Fibroblast of upper back skin (primary cell): ENCODE data around the gene GUK1.

Experiments
- DNase-seq: peaks from one replicate; pipeline ENCODE4 v3.0.0-alpha.2; 2013

GUK1 gene, protein sequence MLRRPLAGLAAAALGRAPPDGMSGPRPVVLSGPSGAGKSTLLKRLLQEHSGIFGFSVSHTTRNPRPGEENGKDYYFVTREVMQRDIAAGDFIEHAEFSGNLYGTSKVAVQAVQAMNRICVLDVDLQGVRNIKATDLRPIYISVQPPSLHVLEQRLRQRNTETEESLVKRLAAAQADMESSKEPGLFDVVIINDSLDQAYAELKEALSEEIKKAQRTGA

DNA sequence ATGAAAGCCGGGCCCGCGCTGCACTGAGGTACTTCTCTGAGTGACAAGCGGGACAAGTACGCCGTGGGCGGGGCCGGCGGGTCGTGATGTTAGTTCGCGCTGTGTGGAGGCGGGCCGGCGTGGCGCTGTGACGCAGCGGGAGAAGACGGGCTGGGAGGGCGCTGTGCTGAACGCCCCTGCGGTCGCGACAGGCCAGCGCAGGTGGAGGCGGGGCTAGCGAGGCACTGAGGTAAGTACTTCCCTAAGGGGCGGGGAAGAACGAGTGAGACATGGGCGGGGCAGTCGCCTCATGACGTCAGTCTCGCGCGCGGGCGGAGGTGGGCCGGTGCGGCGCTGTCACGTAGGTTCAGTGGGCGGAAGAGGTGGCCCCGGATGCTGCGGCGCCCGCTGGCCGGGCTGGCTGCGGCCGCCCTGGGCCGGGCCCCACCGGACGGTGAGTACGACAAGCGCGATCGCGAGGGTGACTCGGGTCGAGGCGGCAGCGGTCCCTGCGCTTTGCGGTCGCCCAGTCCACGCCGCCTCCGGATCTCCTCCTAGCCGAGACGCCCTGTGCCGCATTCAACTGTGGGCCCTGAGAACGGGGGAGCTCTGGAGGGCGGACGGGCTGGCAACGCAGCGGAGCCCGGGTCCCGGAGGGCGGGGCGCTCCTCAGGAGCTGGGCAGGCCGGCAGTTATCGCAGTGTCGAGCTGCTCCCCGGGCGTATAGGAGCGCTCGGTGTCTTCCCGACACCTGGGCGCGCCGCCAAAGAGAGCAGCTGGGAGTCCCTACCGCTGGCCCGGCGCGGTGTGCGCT is at the start of gene GUK1:
Gene GUK1, plus strand, starts transcription at position 349 of the 793 bp plus-strand sequence. Its CDS starts 24 bp downstream, at position 373.
- DNase-seq, result peak; percentile 99

DNA sequence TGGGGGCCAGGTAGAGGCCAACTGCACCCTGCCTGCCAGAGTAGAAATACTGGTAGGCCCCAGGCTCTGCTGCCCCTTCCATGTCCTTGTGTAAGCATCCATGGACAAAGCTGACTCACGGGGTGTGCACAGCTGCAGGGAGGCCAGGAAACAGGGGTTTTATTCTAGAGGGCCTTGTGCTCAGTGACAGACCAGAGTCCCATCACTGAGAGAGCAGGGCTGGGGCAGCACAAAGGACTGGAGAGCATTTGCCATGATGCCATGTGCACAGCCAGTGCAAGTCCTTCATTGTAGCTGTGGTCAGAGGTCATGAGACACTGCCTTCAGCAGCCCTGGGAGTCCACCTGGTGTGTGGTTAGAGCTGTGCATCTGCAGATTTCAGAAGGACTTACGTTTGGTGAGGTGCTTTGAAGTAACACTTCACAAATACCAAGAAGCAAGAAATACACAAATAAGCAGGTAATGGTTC is 49.4 kb upstream of the GUK1 start:
- DNase-seq, result no peak

DNA sequence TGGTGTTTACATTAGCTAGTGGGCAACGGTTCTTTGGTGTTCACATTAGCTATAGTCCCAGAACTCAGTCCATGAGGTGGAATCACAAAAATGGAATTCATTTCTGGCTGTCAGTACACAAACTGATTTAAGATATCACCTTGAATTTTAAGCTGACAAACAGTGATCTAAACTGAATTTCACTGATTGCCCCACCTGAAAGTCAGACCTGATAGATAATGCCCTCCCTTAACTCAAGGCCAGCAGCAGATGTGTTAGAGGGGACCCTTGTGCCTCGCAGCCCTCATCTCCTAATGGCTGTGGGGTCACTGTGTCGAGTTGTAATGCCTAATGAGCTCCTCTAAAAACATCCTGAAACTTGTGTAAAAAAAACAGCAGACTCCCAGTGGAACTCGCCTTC is 49.0 kb upstream of the GUK1 start:
- no peak for DNase-seq

DNA sequence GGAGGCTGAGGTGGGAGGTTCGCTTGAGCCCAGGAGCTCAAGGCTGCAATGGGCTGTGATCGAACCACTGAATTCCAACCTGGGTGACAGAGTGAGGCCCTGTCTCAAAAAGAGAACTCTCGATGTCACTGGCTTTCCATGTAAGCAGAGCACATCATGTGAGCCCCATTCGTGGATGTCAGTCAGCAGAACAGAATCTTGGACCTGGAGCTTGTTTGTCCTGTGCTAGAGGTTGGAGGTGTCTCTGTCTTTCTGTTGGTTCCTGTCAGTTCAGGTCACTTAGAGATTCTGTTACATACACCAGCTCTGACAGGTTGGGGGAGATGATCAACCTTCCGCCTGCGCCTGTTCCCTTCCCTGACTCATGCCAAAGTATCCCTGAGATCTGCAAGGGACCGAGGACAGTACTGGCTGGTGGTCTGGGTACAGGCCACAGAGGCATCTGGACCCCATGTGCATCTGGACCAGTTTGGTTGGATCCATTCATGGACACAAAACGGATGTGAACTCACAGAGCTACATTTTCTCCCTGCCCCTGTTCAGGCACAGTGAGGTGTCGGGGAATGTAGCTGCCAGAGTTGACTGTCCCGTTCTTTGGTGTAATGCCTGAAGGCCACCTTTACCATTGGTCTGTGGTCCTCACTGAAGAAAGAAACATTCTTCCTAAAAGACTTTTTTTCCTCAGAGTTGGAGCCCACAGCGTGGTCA is 47.6 kb upstream of the GUK1 start:
- DNase-seq, result no peak

DNA sequence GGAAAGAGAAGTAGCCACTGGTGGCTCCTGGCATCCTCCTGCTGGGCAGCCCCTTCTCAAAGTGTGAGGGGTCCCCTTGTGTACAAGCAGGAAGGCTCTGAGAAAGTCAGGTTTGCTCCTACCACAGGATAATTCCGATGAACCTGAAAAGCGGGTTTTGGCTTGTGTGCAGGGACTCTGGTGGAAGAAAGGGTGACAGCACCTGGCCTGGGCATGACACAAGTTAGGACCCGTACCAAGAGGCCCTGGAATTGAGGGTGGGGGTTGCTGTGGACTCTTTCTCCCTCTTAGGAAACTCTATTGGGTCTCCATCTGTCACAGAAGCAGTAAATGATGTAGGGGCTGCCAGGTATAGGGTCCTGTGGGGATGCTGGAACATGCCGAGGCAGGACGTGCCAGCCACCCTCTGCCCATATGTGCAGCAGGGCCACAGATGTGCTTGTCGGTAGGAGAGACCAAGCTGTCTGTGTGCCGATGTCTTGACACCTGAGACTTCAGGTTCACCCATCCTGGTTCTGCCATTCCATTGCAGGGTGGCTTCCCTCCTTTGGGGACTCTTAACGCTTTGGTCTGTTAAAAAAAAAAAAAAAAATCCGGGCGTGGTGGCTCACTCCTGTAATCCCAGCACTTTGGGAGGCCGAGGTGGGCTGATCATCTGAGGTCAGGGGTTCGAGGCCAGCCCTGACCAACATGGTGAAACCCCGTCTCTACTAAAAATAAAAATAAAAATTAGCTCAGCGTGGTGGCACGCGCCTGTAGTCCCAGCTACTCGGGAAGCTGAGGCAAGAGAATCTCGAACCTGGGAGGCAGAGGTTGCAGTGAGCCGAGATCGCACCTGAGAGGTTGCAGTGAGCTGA is 46.8 kb upstream of the GUK1 start:
- DNase-seq, result no peak

DNA sequence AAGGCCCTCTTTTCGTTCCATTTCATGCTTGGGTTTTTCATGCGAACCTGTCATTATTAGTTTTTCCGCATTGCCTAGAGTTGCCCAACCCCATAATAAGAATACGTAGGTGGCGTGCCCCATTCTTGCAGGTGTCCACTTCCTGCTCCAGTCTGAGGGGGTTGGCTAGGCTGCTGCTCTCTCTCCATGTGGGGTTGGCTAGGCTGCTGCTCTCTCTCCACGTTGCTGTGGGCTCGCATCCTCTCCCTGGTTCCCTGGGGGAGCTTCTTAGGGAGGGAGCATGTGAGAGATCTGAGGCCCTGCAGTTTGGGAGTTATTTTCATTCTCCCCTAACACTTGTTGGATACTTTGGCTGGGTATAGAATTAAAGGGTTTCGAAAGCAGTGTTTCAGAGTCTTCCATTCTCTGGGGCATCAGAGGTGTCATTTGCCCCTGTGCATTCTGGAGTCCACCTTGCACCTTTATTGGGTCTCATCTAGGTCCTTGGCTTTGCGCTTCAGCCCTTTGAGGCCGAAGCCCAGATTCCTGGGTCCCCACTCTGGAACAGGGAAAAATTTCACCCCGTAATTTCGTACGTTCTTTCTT is 45.6 kb upstream of the GUK1 start:
- no peak for DNase-seq

DNA sequence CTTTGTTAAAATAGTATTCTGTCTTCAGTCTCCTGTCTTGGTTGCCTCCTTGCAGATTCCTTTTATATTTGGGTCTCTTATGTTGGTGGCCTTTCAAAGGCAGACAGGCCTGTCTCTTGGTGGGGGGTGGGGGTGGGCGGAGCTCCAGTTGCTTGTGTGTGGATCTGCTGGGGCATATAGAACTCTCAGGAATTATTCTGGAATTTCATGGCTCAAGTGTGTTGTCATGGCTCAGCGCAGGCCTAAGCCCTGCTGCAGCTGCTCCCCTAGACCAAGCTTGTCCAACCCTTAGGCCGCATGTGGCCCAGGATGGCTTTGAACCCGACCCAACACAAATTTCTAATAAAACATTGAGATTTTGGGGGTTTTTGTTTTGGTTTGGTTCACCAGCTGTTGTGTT is 44.9 kb upstream of the GUK1 start:
- DNase-seq, result no peak

DNA sequence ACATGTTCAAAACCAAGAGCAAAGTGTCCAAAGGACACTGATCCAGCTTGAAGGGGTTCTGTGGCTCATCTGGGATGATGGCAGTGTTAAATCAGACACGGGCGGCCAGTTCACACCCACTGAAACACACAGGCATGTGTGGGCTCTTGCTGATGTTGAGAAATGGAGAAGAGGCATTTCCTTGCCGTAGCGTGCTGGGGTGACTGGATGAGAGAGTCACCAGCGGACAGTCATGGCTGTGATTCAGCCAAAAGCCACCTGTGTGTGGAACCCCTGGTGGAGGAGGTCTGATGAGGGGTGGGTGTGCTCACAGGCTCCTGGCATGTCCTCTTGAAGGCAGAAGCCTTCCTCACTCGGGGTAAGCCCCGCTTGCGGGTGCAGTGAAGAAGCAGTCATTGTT is 44.1 kb upstream of the GUK1 start:
- DNase-seq, result no peak

DNA sequence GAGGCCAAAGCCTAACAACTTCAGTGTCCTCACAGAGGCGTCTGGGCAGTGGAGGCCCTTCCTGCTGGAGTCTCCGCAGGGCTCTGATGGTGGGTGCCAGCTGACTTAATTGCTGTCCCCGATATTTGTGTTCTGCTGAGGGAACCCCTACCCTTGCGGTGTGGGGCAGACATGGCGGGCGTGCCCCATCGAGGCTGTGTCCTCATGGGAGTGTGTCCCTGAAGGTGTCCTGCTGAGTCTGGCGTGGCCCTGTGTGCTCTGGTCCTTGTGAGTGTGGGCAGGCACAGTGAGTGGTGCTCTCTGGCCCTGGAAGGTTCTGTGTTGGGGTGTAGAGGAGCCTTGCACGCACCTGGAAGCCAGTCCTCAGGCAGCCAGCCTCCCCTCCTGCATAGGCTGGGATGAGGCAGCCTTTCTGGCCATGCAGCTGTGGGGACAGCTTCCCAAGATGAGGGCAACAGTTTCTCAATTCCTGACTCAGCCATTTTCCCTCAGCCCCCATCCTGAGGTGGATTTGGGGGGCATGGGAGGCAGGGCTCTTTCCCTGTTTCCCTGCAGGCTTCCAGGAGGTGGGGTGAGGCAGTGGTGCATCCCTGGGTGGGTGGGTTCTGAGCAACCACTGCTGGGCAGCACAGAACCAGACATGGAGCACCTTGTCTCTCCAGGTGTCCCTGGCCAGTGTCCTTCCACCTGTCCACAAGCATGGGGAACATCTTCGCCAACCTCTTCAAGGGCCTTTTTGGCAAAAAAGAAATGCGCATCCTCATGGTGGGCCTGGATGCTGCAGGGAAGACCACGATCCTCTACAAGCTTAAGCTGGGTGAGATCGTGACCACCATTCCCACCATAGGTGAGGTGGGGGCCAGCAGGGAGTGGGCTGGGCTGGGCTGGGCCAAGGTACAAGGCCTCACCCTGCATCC is 43.4 kb upstream of the GUK1 start:
- no peak for DNase-seq

DNA sequence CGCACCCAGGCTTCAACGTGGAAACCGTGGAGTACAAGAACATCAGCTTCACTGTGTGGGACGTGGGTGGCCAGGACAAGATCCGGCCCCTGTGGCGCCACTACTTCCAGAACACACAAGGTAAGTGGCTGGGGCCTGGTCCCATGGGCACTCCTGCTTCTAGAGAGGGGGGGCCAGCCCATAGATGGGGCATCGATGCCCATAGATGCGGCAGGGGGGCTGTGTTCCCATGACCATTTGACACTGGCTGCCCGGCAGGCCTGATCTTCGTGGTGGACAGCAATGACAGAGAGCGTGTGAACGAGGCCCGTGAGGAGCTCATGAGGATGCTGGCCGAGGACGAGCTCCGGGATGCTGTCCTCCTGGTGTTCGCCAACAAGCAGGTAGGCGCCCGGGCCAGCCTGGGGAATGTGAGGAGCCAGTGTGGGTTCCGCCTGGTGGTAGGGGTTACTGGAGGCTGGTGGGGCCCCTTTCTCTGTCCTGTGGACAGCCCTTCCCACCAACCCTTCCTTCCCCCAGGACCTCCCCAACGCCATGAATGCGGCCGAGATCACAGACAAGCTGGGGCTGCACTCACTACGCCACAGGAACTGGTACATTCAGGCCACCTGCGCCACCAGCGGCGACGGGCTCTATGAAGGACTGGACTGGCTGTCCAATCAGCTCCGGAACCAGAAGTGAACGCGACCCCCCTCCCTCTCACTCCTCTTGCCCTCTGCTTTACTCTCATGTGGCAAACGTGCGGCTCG is 42.6 kb upstream of the GUK1 start:
- DNase-seq, result no peak

DNA sequence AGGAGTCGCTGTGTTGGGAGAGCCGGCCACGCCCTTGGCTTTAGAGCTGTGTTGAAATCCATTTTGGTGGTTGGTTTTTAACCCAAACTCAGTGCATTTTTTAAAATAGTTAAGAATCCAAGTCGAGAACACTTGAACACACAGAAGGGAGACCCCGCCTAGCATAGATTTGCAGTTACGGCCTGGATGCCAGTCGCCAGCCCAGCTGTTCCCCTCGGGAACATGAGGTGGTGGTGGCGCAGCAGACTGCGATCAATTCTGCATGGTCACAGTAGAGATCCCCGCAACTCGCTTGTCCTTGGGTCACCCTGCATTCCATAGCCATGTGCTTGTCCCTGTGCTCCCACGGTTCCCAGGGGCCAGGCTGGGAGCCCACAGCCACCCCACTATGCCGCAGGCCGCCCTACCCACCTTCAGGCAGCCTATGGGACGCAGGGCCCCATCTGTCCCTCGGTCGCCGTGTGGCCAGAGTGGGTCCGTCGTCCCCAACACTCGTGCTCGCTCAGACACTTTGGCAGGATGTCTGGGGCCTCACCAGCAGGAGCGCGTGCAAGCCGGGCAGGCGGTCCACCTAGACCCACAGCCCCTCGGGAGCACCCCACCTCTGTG is 41.7 kb upstream of the GUK1 start:
- no peak for DNase-seq

DNA sequence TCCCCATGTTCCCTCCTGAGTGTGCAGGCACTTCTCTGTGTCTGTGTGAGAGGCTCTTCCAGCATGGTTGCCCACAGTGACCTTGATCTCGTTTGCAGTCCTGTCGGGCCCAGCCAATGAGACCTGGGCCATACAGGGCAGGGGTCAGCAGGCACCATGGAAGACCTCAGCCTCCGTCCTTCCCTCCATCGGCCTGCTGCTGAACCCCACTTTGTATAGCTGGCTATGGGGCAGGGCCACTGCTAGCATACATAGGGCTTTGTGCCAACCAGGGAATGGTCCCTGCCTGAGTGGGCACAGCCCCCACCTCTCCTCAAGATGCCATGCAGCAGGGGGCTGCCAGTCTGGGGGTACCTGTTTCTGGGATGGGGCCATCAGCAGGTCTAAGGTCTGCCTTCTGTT is 40.7 kb upstream of the GUK1 start:
- DNase-seq, result no peak

DNA sequence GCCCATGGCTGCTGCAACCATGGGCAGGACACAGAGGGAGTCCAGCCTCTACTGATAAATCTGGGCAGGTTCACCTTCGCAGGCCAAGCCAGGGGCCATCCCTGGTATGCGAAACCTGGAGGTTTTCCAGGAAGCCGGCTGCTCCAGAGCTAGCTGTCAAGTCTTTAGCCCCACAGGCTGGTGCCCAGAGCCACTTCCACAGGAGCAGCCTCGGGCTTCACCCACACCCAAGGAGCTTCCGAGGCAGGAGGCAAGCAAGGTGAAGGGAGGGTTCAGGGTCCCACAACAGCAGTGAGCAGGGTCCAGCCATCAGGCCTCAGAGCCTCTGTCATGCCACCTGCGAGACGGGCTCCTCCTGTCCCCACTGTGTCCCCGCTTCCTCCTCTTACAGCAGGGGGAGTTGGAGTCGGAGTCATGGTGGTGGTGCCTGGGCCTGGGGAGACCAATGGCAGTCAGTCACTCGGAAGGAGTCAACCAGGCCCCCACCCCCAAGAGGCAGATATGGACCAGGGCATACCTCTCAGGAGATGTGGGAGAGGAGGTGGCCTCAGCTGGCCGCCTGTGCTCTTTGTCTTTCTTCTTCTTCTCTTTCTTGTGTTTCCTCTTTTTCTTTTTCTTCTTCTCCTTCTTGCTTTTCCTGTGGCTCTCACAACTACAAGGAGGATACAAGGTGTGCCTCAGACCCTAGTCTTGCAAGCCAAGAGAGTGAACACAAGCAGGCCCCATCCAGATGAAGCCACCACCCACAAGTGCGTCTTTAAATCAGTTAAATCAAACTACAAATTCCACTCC is 39.1 kb upstream of the GUK1 start:
- no peak for DNase-seq

DNA sequence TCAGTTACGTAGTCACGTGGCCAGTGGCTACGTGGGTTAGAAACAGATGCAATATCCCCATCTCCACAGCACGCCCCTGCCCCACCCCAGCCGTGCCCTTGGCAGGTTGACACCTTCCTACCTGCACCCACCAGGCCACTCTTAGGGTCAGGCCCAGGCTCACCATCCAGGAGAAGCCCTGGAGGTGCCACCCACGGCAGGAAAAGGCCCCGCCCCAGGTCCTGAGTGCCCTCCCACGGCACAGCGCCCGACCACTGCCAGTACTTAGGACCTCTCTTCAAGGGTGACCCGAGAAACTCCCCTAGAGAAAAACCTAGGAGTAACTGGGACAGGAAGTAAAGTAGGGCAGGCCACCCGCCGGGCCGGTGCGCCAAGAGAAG is 38.5 kb upstream of the GUK1 start:
- no peak for DNase-seq

DNA sequence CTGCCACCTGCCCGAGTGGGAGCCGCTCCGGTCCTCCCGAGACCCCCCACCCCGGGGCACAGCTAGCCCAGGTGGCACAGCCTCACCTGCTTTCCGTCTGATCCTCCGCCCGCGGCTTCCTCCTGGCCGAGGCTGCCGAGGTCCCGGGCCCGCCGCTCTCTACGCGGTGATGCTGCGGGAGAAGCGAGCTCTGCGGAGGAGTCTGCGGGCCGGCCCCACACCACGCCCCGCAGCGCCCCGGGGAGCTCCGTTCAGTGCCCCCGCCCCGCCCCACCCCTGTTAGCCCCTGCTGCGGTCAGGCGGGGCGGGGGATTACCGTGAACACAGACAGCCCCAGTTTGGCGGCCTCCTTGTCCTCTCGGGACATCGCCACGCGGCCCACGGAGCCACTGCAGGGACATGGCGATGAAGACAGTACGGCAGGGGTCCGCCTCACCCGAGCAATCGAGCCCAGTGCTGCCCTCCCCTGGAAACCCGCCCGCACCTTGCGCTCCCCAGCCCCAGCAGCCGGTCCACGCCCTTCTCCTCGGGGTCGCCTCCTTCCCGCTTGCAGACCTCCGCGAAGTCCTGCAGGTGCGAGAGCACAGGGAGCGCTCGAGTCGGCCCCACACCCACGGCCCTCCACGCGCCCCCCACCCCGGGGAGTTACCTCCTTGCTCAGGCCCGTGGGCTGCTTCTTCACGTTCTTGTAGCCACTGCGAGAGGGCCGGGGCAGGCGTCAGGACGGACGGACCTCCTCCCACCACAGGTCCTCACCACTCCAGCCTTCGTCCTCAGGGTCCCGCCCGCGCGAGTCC is 37.9 kb upstream of the GUK1 start:
- DNase-seq, result peak; percentile 16

DNA sequence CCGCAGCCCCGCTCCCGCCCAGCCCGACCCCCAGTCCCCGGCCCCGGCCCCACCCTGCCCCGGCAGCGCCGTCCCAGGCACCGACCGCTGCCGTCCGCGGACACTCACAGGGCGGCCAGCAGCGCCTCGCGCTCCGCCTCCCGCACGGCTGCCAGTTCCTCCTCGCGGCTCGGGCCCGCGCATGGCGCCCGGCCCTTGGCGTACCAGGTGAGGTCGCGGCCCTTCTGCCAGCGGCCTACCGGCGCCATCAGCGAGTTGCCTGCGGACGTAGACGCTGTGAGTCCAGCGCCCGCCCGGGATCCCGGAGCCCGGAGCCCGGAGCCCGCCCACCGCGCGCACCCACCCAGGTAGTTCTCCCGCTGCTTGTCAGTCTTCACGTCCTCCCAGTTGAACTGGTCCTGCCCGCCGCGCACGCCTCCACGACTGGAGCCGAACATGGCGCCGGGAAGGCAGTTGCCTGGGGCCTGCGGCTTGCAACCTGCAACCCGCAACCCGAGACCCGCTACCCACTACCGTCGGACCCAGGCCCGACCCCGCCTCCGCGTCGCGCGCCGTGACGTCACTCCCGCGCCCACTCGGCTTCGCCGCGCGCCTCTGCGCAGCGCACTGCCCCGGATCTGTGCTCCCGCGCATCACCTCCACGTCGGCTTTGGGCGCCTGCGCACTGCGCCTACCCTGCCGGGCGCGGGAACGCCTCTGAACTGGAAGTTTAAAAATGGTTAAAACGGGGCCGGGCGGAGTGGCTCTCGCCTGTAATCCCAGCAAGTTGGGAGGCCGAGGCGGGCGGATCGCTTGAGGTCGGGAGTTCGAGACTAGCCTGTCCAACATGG is 37.1 kb upstream of the GUK1 start, which contains the start of gene C1orf35:
Gene C1orf35, minus strand, starts transcription at position 535 of the 830 bp plus-strand sequence. Its CDS starts 98 bp downstream, at position 437.
- DNase-seq, result peak; percentile 90

DNA sequence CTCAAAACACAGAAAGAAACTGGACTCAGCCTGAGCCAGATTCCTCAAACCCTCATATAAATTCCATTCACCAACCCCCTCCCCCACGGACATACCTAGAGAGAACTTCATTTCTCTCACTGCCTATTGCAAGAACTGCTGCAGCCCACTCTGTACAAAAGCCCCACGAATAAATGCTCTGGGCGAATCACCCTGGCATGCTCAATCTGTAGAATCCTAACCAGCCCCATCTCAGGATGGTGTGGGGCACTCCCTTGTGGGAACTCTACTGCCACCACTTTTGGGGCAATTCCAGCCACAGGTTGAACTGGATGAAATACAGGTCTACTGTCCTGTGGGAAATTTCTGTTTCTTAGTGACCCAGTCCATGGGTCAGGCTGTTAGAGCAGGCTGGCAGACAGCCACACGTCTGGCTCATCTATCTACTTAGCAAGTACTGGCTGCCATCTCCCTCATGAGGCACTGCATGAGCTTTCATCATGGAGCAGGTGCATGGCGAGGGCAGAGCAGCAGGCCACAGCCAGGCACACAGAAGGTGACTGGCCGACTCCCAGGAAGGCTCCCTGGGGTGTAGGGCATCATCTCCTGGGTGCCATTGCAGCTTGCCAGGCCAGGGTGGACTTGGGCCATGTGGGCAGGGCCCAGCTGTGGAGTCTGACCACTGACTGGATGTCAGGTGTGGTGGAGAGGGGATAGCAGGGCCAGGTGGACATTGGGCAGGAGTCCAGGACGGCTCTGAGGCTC is 35.4 kb upstream of the GUK1 start:
- peak; percentile 28 for DNase-seq
